Kidney epithelial cell (primary cell): ENCODE measurements around the gene NDUFB10. TPM values are rescaled to one million over a fixed set of nuclear protein-coding genes. Genes with fewer than 3 reads are reported as not detected.

Source experiments
- DNase-seq: peaks from one replicate; pipeline ENCODE4 v3.0.0-alpha.2; 2010; ENCODE audit warnings: low read depth
- H3K27me3 ChIP-seq: 2 replicates; pipeline ENCODE4 v1.6.0; 2011; ENCODE audit warnings: low read length; ENCODE audit not compliant: control insufficient read depth, insufficient read depth
- H3K36me3 ChIP-seq: 2 replicates; pipeline ENCODE4 v1.5.1; 2011; ENCODE audit warnings: low read length; ENCODE audit not compliant: control insufficient read depth, insufficient read depth
- H3K4me3 ChIP-seq: 2 replicates; pipeline ENCODE4 v1.5.1; 2011; ENCODE audit warnings: low read depth, mild to moderate bottlenecking, control low read depth, low read length
- total RNA-seq: library from RNA; depleted of rRNA; stranded (reverse); fragments of >200 nt; gene quantifications from 2 replicates; pipeline ENCODE4 v1.2.3, GENCODE V29; 2015
- TF ChIP-seq, protein P1 (sequence below): IDR thresholded peaks from 2 replicates; pipeline ENCODE4 v1.5.1; 2011; ENCODE audit warnings: mild to moderate bottlenecking, moderate library complexity, low read length, control low read depth, inconsistent platforms; ENCODE audit not compliant: insufficient read depth, poor library complexity, severe bottlenecking

The NDUFB10 gene
- total RNA-seq, 1 donor from 2014 or later, result 280 TPM

DNA sequence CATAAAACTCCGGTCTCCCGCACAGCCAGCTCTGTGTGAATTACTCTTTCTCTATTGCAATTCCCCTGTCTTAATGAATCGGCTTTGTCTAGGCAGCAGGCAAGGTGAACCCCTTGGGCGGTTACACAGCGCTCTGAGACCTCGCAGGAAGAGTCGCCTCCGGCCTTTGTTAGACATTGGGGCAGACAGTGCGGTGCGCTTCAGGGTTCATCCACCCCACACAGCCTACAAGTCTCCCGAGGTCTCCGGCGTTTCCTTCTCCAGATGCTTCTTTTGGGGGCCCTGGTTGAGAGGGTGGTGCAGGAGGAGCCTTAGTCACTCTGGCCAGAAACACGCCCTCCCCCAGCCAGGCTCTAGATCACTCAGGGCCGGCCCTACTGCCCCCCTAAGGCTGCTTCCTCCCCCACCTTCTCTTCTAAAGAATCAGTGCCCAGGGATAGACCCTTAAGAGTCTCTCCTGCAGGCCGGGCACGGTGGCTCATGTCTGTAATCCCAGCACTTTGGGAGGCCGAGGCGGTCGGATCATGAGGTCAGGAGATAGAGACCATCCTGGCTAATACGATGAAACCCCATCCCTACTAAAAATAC is 14.6 kb upstream of the NDUFB10 start:
- DNase-seq, result no peak
- TF ChIP-seq, protein P1, sequence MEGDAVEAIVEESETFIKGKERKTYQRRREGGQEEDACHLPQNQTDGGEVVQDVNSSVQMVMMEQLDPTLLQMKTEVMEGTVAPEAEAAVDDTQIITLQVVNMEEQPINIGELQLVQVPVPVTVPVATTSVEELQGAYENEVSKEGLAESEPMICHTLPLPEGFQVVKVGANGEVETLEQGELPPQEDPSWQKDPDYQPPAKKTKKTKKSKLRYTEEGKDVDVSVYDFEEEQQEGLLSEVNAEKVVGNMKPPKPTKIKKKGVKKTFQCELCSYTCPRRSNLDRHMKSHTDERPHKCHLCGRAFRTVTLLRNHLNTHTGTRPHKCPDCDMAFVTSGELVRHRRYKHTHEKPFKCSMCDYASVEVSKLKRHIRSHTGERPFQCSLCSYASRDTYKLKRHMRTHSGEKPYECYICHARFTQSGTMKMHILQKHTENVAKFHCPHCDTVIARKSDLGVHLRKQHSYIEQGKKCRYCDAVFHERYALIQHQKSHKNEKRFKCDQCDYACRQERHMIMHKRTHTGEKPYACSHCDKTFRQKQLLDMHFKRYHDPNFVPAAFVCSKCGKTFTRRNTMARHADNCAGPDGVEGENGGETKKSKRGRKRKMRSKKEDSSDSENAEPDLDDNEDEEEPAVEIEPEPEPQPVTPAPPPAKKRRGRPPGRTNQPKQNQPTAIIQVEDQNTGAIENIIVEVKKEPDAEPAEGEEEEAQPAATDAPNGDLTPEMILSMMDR, result no peak
- Histone ChIP-seq H3K27me3 (peaks cover 2% of the 10 kb centered on the region), H3K4me3 (no peak overlapping the region), H3K36me3 (no peaks in the 10 kb centered on the region)

DNA sequence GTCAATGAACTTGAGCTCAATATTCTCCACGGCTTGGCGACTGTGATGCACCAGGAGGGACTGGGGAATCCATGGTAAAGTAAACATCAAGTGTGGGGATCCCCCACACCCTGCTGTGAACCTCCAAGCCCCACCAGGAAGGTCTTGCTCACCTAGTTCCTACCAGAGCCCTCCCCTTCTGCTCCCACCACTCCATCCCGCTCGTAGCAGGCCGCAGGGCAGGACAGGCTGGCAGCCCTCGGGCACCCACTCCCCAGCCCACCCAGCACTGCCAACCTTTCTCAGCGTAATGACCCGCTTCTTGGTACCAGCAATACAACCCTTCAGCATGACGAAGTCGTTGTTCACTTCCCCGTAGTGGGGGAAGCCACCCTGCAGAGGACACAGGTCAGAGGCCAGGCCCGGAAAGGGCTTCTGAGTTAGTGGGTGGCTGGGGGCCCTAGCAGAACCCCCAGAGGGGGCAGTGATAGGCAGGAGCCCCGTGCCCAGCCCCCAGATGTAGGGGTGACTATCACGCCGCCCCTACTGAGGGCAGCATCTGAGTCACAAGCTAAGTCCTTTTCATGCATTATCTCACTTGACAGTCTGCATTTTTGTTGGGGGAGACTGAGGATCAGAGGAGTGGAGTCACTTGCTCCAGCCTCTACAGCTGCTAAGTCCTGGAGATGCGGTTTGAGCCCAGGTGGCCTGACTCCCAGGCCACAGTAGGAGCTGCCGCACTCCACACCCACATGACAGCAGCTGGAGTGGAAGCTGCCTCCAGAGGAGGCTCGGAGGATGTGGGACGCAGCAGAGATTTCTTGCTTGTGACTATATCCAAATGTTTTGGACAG is 13.6 kb upstream of the NDUFB10 start:
- DNase-seq, result no peak
- Histone ChIP-seq H3K4me3 (no peak overlapping the region), H3K27me3 (peaks cover 2% of the 10 kb centered on the region), H3K36me3 (no peaks in the 10 kb centered on the region)
- TF ChIP-seq, protein P1, result no peak

DNA sequence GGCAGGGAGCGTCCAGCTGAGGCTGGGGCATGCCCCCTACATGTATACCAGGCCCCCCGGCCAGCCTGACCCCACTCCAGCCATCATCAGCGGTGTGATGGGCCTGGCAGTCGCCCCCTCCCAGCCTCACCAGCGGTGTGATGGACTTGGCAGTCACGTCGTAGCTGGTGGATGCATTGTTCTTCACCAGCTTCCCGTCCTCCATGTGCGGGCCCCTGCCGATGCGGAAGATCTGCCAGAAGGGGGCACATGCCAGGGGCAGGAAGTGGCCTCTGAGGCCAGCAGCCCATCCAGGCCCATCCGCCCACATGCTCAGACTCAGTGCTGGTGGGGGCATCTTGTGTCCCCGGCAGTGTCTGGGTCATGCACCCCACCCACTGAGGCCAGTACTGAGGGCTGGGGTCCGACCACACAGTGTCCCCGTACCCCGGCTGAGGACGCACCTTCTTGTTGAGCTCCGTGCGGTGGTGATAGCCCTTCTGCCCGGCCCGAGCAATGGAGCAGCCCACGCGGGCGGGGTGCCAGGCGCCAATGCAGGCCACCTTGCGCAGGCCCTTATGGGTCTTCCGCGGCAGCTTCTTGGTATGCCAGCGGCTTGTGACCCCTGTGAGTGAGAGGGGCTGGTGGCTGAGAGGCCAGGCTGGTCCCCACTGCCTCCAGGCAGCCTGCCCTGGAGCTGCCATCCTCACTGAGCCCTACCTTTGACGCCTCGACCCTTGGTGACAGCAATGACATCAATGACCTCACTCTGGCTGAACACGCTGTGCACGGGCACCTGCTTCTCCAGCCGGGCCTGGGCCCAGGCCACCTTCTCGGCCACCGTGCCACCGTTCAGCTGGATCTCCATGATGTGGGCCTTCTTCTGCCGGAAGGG is 12.6 kb upstream of the NDUFB10 start:
- Histone ChIP-seq H3K4me3 (no peak overlapping the region), H3K36me3 (no peaks in the 10 kb centered on the region), H3K27me3 (peaks cover 2% of the 10 kb centered on the region)
- no peak for DNase-seq
- TF ChIP-seq, protein P1, result no peak

DNA sequence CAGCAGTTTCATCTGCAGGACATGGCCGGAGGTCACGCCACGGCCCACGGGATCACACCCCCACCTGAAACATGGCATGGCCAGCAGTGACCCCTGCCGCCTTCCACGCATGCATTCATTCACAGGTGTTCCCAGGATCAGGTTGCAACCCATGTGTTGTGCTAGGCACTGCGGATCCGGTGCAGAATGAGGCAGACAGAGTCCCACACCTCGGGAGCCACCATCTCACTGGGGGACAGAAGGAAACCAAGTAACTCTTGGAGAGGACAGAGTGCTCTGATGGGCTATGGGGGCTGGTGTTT is 12.0 kb upstream of the NDUFB10 start:
- peaks cover 2% of the 10 kb centered on the region for H3K27me3 ChIP-seq
- no peaks in the 10 kb centered on the region for H3K36me3 ChIP-seq
- TF ChIP-seq, protein P1, result no peak
- H3K4me3 ChIP-seq, result no peak overlapping the region
- DNase-seq, result no peak

DNA sequence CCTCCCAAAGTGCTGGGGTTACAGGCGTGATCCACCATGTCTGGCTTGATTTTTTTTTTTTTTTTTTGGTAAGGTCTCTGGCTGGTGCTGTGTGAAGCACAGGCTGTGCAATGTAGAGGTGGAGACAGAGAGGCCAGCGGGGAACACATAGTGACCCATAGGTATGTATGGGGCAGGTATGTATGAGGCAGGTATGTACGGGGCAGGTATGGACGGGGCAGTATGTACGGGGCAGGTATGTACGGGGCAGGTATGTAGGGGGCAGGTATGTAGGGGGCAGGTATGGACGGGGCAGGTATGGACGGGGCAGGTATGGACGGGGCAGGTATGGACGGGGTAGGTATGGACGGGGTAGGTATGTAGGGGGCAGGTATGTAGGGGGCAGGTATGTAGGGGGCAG is 9.8 kb upstream of the NDUFB10 start:
- Histone ChIP-seq H3K4me3 (no peak overlapping the region), H3K27me3 (peaks cover 2% of the 10 kb centered on the region), H3K36me3 (no peaks in the 10 kb centered on the region)
- TF ChIP-seq, protein P1, result no peak
- DNase-seq, result no peak
